Mucosa of descending colon (tissue), 3 donors: ENCODE measurements around the gene AKT3. TPM values are rescaled to one million over a fixed set of nuclear protein-coding genes. Genes with fewer than 3 reads are reported as not detected.

Experiments used
- ATAC-seq: fragments of 200-7000 bp; cut with Tn5 transposase; one replicate; pipeline ENCODE4 v1.9.1; 2020; ENCODE audit warnings: mild to moderate bottlenecking, moderate library complexity
- DNase-seq, 3 donors: peaks; one replicate each; pipeline ENCODE4 v3.0.0-alpha.2; 2020
- H3K36me3 ChIP-seq: fragments of 200-600 bp; one replicate; pipeline ENCODE4 v1.8.0; 2021; ENCODE audit warnings: low read depth, mild to moderate bottlenecking
- H3K4me1 ChIP-seq: fragments of 200-600 bp; one replicate; pipeline ENCODE4 v1.8.0; 2021; ENCODE audit warnings: low read depth, mild to moderate bottlenecking
- H3K4me3 ChIP-seq: fragments of 200-600 bp; one replicate; pipeline ENCODE4 v1.8.0; 2021; ENCODE audit warnings: mild to moderate bottlenecking
- H3K9me3 ChIP-seq: fragments of 200-600 bp; one replicate; pipeline ENCODE4 v1.8.0; 2021; ENCODE audit warnings: mild to moderate bottlenecking
- CTCF ChIP-seq: fragments of 200-600 bp; IDR thresholded peaks from one replicate; pipeline ENCODE4 v1.8.0; 2022; ENCODE audit warnings: antibody characterized with exemption, mild to moderate bottlenecking
- intact Hi-C, 2 donors: fragments of 100-400 bp; cut with DNase I in 1 of 2; cut with micrococcal nuclease in 1 of 2; formaldehyde crosslinking; loops; one replicate each; pipeline versions ENCODE4 v1.11.0 to v1.11.1; 2022; cut with DNase I, micrococcal nuclease
- total RNA-seq, 3 donors: library from RNA; stranded (reverse); fragmentation: NEBNext Ultra II Directional in 2 of 3; extraction: Animal tissue kit (Norgen Biotek cat#: 25700) in 2 of 3; gene quantifications; one replicate each; pipeline versions ENCODE4 v1.2.1 to v1.2.4, GENCODE V29; 2021 to 2023
- donor health status: DM: no; HTN: no; CAD: no; lungs with moderate emphysema.
- donor health status: DM: no; HTN: no; CAD: no.
- donor health status: DM: no; HTN: yes; CAD: no.

The AKT3 gene
- total RNA-seq, 3 donors from 2014 or later, result 8.2 to 119 (median 12.6) TPM

- Histone ChIP-seq H3K4me1 (no peaks in the 10 kb centered on the region), H3K4me3 (no peak overlapping the region), H3K9me3 (no peaks in the 10 kb centered on the region), H3K36me3 (no peaks in the 10 kb centered on the region)
- ATAC-seq, result no peak
- no peak for DNase-seq
- intact Hi-C loops, result no loop called here
- no peak for TF ChIP-seq CTCF
These were observed 226.2 kb downstream of the AKT3 start for GRCh38 chr1:243623841-243624240.

- DNase-seq (no peak), ATAC-seq (no peak)
- no peak for TF ChIP-seq CTCF
- Histone ChIP-seq H3K4me1 (no peaks in the 10 kb centered on the region), H3K36me3 (no peaks in the 10 kb centered on the region), H3K9me3 (no peaks in the 10 kb centered on the region), H3K4me3 (no peak overlapping the region)
- intact Hi-C loops, result no loop called here
These were observed 228.1 kb downstream of the AKT3 start for GRCh38 chr1:243621973-243622372.

- no peak overlapping the region for H3K4me3 ChIP-seq
- no peaks in the 10 kb centered on the region for H3K4me1 ChIP-seq
- H3K36me3 ChIP-seq, result no peaks in the 10 kb centered on the region
- ATAC-seq, result no peak
- TF ChIP-seq CTCF, result no peak
- DNase-seq, result no peak
- intact Hi-C loops, result no loop called here
- no peaks in the 10 kb centered on the region for H3K9me3 ChIP-seq
These were observed 229.9 kb downstream of the AKT3 start for GRCh38 chr1:243620096-243620495.

GRCh38 chr1:243609698-243610097, 240.3 kb downstream of the AKT3 start:
- intact Hi-C loops, result no loop called here
- H3K4me1 ChIP-seq, result no peaks in the 10 kb centered on the region
- ATAC-seq (no peak), DNase-seq (no peak)
- no peaks in the 10 kb centered on the region for H3K9me3 ChIP-seq
- no peak for TF ChIP-seq CTCF
- H3K4me3 ChIP-seq, result no peak overlapping the region
- H3K36me3 ChIP-seq, result no peaks in the 10 kb centered on the region

- intact Hi-C loops, result no loop called here
- no peak for TF ChIP-seq CTCF
- H3K4me3 ChIP-seq, result no peak overlapping the region
- DNase-seq (no peak), ATAC-seq (no peak)
- H3K36me3 ChIP-seq, result no peaks in the 10 kb centered on the region
- H3K4me1 ChIP-seq, result no peaks in the 10 kb centered on the region
- H3K9me3 ChIP-seq, result peaks cover 4% of the 10 kb centered on the region
These were observed 244.4 kb downstream of the AKT3 start for GRCh38 chr1:243605604-243606003.

- no peak overlapping the region for H3K4me3 ChIP-seq
- DNase-seq, result no peak
- intact Hi-C loops, result no loop called here
- TF ChIP-seq CTCF, result no peak
- H3K9me3 ChIP-seq, result peaks cover 4% of the 10 kb centered on the region
- no peak for ATAC-seq
- H3K36me3 ChIP-seq, result no peaks in the 10 kb centered on the region
- H3K4me1 ChIP-seq, result no peaks in the 10 kb centered on the region
These were observed 248.3 kb downstream of the AKT3 start for GRCh38 chr1:243601720-243602119.
